Activated CD8-positive, alpha-beta T cell treated with anti-CD3 and anti-CD28 coated beads, Interleukin-2, amount 10 ng/mL, durations not matched to agents 7 days and 5 days (primary cell): ENCODE results near the gene BABAM2. TPM values are rescaled to one million over a fixed set of nuclear protein-coding genes. Genes with fewer than 3 reads are reported as not detected.

Experiments used
- ATAC-seq: fragments of 150-1000 bp; cut with Tn5 transposase; one replicate; pipeline ENCODE4 v1.10.0; 2021; ENCODE audit warnings: moderate library complexity
- CTCF ChIA-PET: fragments of 350-600 bp; sonication (Branson Sonifier 250); formaldehyde crosslinking; loops from one replicate; lab custom pipeline; 2021; ENCODE audit warnings: antibody characterized with exemption; lab: Charles Lee
- POLR2A ChIA-PET: fragments of 350-600 bp; sonication (Branson Sonifier 250); formaldehyde crosslinking; loops from one replicate; lab custom pipeline; 2021; ENCODE audit warnings: antibody characterized with exemption; lab: Charles Lee
- DNase-seq: peaks from one replicate; pipeline ENCODE4 v3.0.0-alpha.2; 2020
- H3K27ac Mint-ChIP-seq: one replicate; pipeline ENCODE4 v1.8.0; 2021; ENCODE audit warnings: mild to moderate bottlenecking, mixed read lengths
- H3K27me3 Mint-ChIP-seq: one replicate; pipeline ENCODE4 v1.8.0; 2021; ENCODE audit warnings: low read depth, mixed read lengths
- H3K36me3 Mint-ChIP-seq: one replicate; pipeline ENCODE4 v1.8.0; 2021; ENCODE audit warnings: low read depth, mixed read lengths
- H3K4me1 Mint-ChIP-seq: one replicate; pipeline ENCODE4 v1.8.0; 2021; ENCODE audit warnings: low read depth, mixed read lengths
- H3K4me3 Mint-ChIP-seq: one replicate; pipeline ENCODE4 v1.8.0; 2021; ENCODE audit warnings: mild to moderate bottlenecking, mixed read lengths
- H3K9me3 Mint-ChIP-seq: one replicate; pipeline ENCODE4 v1.8.0; 2022; ENCODE audit warnings: mixed read lengths; ENCODE audit not compliant: insufficient read depth
- total RNA-seq, 2 experiments: library from RNA; stranded (reverse); gene quantifications; one replicate each; pipeline ENCODE4 v1.2.3, GENCODE V29; 2021

Gene BABAM2
- total RNA-seq, 2 experiments from 2014 or later = 47.0 to 49.0 TPM

GRCh38 chr2:28357948-28358667 is 467.6 kb downstream of the BABAM2 start:
- ChIA-PET POLR2A (no interaction called here), CTCF (no interaction called here)
- H3K27ac Mint-ChIP-seq = peak overlapping the region; percentile 97
- no peak for DNase-seq
- H3K9me3 Mint-ChIP-seq = no peaks in the 10 kb centered on the region
- no peaks in the 10 kb centered on the region for H3K36me3 Mint-ChIP-seq
- no peak for ATAC-seq
- H3K27me3 Mint-ChIP-seq = no peaks in the 10 kb centered on the region
- H3K4me3 Mint-ChIP-seq = no peak overlapping the region
- peaks cover 54% of the 10 kb centered on the region for H3K4me1 Mint-ChIP-seq

- peak overlapping the region; percentile 67 for H3K4me3 Mint-ChIP-seq
- peak overlapping the region; percentile 97 for H3K27ac Mint-ChIP-seq
- no peaks in the 10 kb centered on the region for H3K27me3 Mint-ChIP-seq
- CTCF ChIA-PET = no interaction called here
- POLR2A ChIA-PET = no interaction called here
- H3K4me1 Mint-ChIP-seq = peaks cover 55% of the 10 kb centered on the region
- ATAC-seq (peak; percentile 22), DNase-seq (no peak)
- H3K9me3 Mint-ChIP-seq = no peaks in the 10 kb centered on the region
- no peaks in the 10 kb centered on the region for H3K36me3 Mint-ChIP-seq
Measured at GRCh38 chr2:28358668-28359201, 468.2 kb downstream of the BABAM2 start.

GRCh38 chr2:28359222-28360057 is 468.9 kb downstream of the BABAM2 start:
- ChIA-PET POLR2A (interaction anchor here (1.5 to 1.7 kb wide), 2 partner anchors 31 to 34 kb away, joined by 5 read pairs; partner anchors contain the start of gene FOSL2), CTCF (no interaction called here)
- ATAC-seq (peak; percentile 83), DNase-seq (peak; percentile 91)
- H3K27ac Mint-ChIP-seq = peak overlapping the region; percentile 97
- no peaks in the 10 kb centered on the region for H3K36me3 Mint-ChIP-seq
- H3K4me1 Mint-ChIP-seq = peaks cover 61% of the 10 kb centered on the region
- no peaks in the 10 kb centered on the region for H3K9me3 Mint-ChIP-seq
- peak overlapping the region; percentile 67 for H3K4me3 Mint-ChIP-seq
- H3K27me3 Mint-ChIP-seq = no peaks in the 10 kb centered on the region

- Mint-ChIP-seq H3K4me1 (peaks cover 68% of the 10 kb centered on the region), H3K27ac (peak overlapping the region; percentile 97), H3K4me3 (no peak overlapping the region), H3K9me3 (no peaks in the 10 kb centered on the region), H3K36me3 (no peaks in the 10 kb centered on the region), H3K27me3 (no peaks in the 10 kb centered on the region)
- DNase-seq (no peak), ATAC-seq (no peak)
- ChIA-PET CTCF (interaction anchor here (1.3 kb wide), 1 partner anchor 19 kb away, joined by 4 read pairs; no protein-coding TSS in a partner anchor), POLR2A (interaction anchor here (1.5 to 1.7 kb wide), 2 partner anchors 31 to 33 kb away, joined by 5 read pairs; partner anchors contain the start of gene FOSL2)
Measured at GRCh38 chr2:28360058-28360717, 469.7 kb downstream of the BABAM2 start.

- ChIA-PET CTCF (interaction anchor here (1.3 kb wide), 1 partner anchor 19 kb away, joined by 4 read pairs; no protein-coding TSS in a partner anchor), POLR2A (interaction anchor here (1.5 to 1.7 kb wide), 2 partner anchors 30 to 32 kb away, joined by 5 read pairs; partner anchors contain the start of gene FOSL2)
- Mint-ChIP-seq H3K27ac (peak overlapping the region; percentile 97), H3K4me1 (peaks cover 72% of the 10 kb centered on the region), H3K9me3 (no peaks in the 10 kb centered on the region), H3K36me3 (no peaks in the 10 kb centered on the region), H3K27me3 (no peaks in the 10 kb centered on the region), H3K4me3 (no peak overlapping the region)
- ATAC-seq = no peak
- DNase-seq = no peak
Measured at GRCh38 chr2:28360718-28361293, 470.3 kb downstream of the BABAM2 start.

GRCh38 chr2:28361991-28362710 is 471.6 kb downstream of the BABAM2 start:
- DNase-seq (no peak), ATAC-seq (no peak)
- Mint-ChIP-seq H3K4me1 (peaks cover 83% of the 10 kb centered on the region), H3K27me3 (no peaks in the 10 kb centered on the region), H3K4me3 (no peak overlapping the region), H3K9me3 (no peaks in the 10 kb centered on the region), H3K27ac (peak overlapping the region; percentile 44), H3K36me3 (no peaks in the 10 kb centered on the region)
- POLR2A ChIA-PET = no interaction called here
- CTCF ChIA-PET = no interaction called here

- ATAC-seq (no peak), DNase-seq (no peak)
- H3K4me1 Mint-ChIP-seq = peaks cover 86% of the 10 kb centered on the region
- no peaks in the 10 kb centered on the region for H3K27me3 Mint-ChIP-seq
- no peaks in the 10 kb centered on the region for H3K36me3 Mint-ChIP-seq
- ChIA-PET POLR2A (no interaction called here), CTCF (no interaction called here)
- H3K9me3 Mint-ChIP-seq = no peaks in the 10 kb centered on the region
- no peak overlapping the region for H3K4me3 Mint-ChIP-seq
- H3K27ac Mint-ChIP-seq = no peak overlapping the region
Measured at GRCh38 chr2:28362991-28363521, 472.5 kb downstream of the BABAM2 start.

GRCh38 chr2:28363686-28364280 is 473.3 kb downstream of the BABAM2 start:
- H3K4me3 Mint-ChIP-seq = no peak overlapping the region
- ChIA-PET CTCF (interaction anchor here (1.2 to 1.5 kb wide), 2 partner anchors 14 to 16 kb away, joined by 3 to 4 read pairs; no protein-coding TSS in a partner anchor), POLR2A (interaction anchor here (0.5 kb wide), 1 partner anchor 28 kb away, joined by 3 read pairs; no protein-coding TSS in a partner anchor)
- no peaks in the 10 kb centered on the region for H3K27me3 Mint-ChIP-seq
- H3K9me3 Mint-ChIP-seq = no peaks in the 10 kb centered on the region
- H3K27ac Mint-ChIP-seq = no peak overlapping the region
- DNase-seq (no peak), ATAC-seq (no peak)
- H3K4me1 Mint-ChIP-seq = peaks cover 85% of the 10 kb centered on the region
- H3K36me3 Mint-ChIP-seq = no peaks in the 10 kb centered on the region

GRCh38 chr2:28364610-28365009 is 474.1 kb downstream of the BABAM2 start:
- ChIA-PET POLR2A (interaction anchor here (0.5 to 0.8 kb wide), 2 partner anchors 27 to 36 kb away, joined by 3 read pairs; no protein-coding TSS in a partner anchor), CTCF (interaction anchor here (1.2 to 1.5 kb wide), 5 partner anchors 15 to 91 kb away, joined by 3 to 4 read pairs (median 3); no protein-coding TSS in a partner anchor)
- Mint-ChIP-seq H3K4me1 (peaks cover 79% of the 10 kb centered on the region), H3K36me3 (no peaks in the 10 kb centered on the region), H3K4me3 (no peak overlapping the region), H3K9me3 (no peaks in the 10 kb centered on the region), H3K27me3 (no peaks in the 10 kb centered on the region), H3K27ac (peak overlapping the region; percentile 60)
- DNase-seq = no peak
- ATAC-seq = no peak

- H3K4me1 Mint-ChIP-seq = peaks cover 74% of the 10 kb centered on the region
Measured at GRCh38 chr2:28365158-28365557, 474.6 kb downstream of the BABAM2 start.

More at GRCh38 chr2:28365158-28365557, 474.6 kb downstream of the BABAM2 start:
- no peak for ATAC-seq
- peak overlapping the region; percentile 60 for H3K27ac Mint-ChIP-seq
- DNase-seq = no peak
- no peaks in the 10 kb centered on the region for H3K36me3 Mint-ChIP-seq
- H3K27me3 Mint-ChIP-seq = no peaks in the 10 kb centered on the region
- H3K4me3 Mint-ChIP-seq = no peak overlapping the region
- no peaks in the 10 kb centered on the region for H3K9me3 Mint-ChIP-seq
- CTCF ChIA-PET = interaction anchor here (1.0 to 1.5 kb wide), 6 partner anchors 15 to 269 kb away, joined by 3 to 4 read pairs (median 3); no protein-coding TSS in a partner anchor
- POLR2A ChIA-PET = interaction anchor here (0.8 kb wide), 1 partner anchor 36 kb away, joined by 3 read pairs; no protein-coding TSS in a partner anchor
